GM23338 (cell line): ENCODE results near the gene SLC2A13.

Source experiments
- CREB1 ChIP-seq: fragments of 250-450 bp; sonication (Bioruptor Pico); IDR thresholded peaks from 2 replicates; pipeline ENCODE4 v1.5.0; 2020; ENCODE audit warnings: low read depth, mild to moderate bottlenecking, moderate library complexity
- ETS1 ChIP-seq: IDR thresholded peaks from 2 replicates; pipeline ENCODE4 v1.6.1; 2016; ENCODE audit warnings: antibody characterized with exemption
- EZH2 ChIP-seq: fragments of 200-600 bp; sonication (generic); IDR thresholded peaks from one replicate; pipeline ENCODE4 v1.8.0; 2017; ENCODE audit warnings: antibody characterized with exemption, mild to moderate bottlenecking, low read depth; ENCODE audit not compliant: unreplicated experiment
- EZH2phosphoT487 ChIP-seq: fragments of 200-600 bp; sonication (generic); IDR thresholded peaks from one replicate; pipeline ENCODE4 v1.8.1; 2018; ENCODE audit warnings: antibody characterized with exemption; ENCODE audit not compliant: unreplicated experiment
- JUNB ChIP-seq: IDR thresholded peaks from one replicate; pipeline ENCODE4 v1.6.1; 2016; ENCODE audit warnings: antibody characterized with exemption; ENCODE audit not compliant: unreplicated experiment
- POLR2AphosphoS5 ChIP-seq: IDR thresholded peaks from 2 replicates; pipeline ENCODE4 v1.6.1; 2016; ENCODE audit warnings: antibody characterized with exemption, low read depth
- REST ChIP-seq: IDR thresholded peaks from one replicate; pipeline ENCODE4 v1.6.1; 2018; ENCODE audit warnings: antibody characterized with exemption; ENCODE audit not compliant: unreplicated experiment
- STAT1 ChIP-seq: IDR thresholded peaks from one replicate; pipeline ENCODE4 v1.6.1; 2016; ENCODE audit warnings: antibody characterized with exemption; ENCODE audit not compliant: unreplicated experiment
- ZNF331 ChIP-seq: fragments of 250-450 bp; sonication (Bioruptor Pico); IDR thresholded peaks from 2 replicates; pipeline ENCODE4 v1.5.0; 2020; ENCODE audit warnings: low read depth, mild to moderate bottlenecking, moderate library complexity
- TF ChIP-seq, protein P1 (sequence below), 2 experiments: fragments of 200-600 bp in 1 of 2; sonication (generic) in 1 of 2; conservative IDR thresholded peaks; 2 replicates each; pipeline versions ENCODE4 v1.5.1 to v1.6.1; 2016 to 2017; ENCODE audit warnings: antibody characterized with exemption in 2 of 2, low read depth in 2 of 2, mild to moderate bottlenecking in 2 of 2, moderate library complexity in 1 of 2
- TF ChIP-seq, protein P2 (sequence below): fragments of 250-450 bp; sonication (Bioruptor Pico); IDR thresholded peaks from 2 replicates; pipeline ENCODE4 v1.5.0; 2020; ENCODE audit warnings: mild to moderate bottlenecking, moderate library complexity

GRCh38 chr12:40049268-40049667 is 56.6 kb downstream of the SLC2A13 start:
- TF ChIP-seq, protein P1, sequence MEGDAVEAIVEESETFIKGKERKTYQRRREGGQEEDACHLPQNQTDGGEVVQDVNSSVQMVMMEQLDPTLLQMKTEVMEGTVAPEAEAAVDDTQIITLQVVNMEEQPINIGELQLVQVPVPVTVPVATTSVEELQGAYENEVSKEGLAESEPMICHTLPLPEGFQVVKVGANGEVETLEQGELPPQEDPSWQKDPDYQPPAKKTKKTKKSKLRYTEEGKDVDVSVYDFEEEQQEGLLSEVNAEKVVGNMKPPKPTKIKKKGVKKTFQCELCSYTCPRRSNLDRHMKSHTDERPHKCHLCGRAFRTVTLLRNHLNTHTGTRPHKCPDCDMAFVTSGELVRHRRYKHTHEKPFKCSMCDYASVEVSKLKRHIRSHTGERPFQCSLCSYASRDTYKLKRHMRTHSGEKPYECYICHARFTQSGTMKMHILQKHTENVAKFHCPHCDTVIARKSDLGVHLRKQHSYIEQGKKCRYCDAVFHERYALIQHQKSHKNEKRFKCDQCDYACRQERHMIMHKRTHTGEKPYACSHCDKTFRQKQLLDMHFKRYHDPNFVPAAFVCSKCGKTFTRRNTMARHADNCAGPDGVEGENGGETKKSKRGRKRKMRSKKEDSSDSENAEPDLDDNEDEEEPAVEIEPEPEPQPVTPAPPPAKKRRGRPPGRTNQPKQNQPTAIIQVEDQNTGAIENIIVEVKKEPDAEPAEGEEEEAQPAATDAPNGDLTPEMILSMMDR (conservative IDR thresholded peaks at IDR 0.05; ENCODE audit: low read depth in 2 of 2) = no peak
- TF ChIP-seq POLR2AphosphoS5 = no peak
- no peak for TF ChIP-seq EZH2phosphoT487
- TF ChIP-seq EZH2 = no peak
- no peak for TF ChIP-seq ETS1
- TF ChIP-seq JUNB = no peak
- TF ChIP-seq STAT1 = no peak
- TF ChIP-seq, protein P2, sequence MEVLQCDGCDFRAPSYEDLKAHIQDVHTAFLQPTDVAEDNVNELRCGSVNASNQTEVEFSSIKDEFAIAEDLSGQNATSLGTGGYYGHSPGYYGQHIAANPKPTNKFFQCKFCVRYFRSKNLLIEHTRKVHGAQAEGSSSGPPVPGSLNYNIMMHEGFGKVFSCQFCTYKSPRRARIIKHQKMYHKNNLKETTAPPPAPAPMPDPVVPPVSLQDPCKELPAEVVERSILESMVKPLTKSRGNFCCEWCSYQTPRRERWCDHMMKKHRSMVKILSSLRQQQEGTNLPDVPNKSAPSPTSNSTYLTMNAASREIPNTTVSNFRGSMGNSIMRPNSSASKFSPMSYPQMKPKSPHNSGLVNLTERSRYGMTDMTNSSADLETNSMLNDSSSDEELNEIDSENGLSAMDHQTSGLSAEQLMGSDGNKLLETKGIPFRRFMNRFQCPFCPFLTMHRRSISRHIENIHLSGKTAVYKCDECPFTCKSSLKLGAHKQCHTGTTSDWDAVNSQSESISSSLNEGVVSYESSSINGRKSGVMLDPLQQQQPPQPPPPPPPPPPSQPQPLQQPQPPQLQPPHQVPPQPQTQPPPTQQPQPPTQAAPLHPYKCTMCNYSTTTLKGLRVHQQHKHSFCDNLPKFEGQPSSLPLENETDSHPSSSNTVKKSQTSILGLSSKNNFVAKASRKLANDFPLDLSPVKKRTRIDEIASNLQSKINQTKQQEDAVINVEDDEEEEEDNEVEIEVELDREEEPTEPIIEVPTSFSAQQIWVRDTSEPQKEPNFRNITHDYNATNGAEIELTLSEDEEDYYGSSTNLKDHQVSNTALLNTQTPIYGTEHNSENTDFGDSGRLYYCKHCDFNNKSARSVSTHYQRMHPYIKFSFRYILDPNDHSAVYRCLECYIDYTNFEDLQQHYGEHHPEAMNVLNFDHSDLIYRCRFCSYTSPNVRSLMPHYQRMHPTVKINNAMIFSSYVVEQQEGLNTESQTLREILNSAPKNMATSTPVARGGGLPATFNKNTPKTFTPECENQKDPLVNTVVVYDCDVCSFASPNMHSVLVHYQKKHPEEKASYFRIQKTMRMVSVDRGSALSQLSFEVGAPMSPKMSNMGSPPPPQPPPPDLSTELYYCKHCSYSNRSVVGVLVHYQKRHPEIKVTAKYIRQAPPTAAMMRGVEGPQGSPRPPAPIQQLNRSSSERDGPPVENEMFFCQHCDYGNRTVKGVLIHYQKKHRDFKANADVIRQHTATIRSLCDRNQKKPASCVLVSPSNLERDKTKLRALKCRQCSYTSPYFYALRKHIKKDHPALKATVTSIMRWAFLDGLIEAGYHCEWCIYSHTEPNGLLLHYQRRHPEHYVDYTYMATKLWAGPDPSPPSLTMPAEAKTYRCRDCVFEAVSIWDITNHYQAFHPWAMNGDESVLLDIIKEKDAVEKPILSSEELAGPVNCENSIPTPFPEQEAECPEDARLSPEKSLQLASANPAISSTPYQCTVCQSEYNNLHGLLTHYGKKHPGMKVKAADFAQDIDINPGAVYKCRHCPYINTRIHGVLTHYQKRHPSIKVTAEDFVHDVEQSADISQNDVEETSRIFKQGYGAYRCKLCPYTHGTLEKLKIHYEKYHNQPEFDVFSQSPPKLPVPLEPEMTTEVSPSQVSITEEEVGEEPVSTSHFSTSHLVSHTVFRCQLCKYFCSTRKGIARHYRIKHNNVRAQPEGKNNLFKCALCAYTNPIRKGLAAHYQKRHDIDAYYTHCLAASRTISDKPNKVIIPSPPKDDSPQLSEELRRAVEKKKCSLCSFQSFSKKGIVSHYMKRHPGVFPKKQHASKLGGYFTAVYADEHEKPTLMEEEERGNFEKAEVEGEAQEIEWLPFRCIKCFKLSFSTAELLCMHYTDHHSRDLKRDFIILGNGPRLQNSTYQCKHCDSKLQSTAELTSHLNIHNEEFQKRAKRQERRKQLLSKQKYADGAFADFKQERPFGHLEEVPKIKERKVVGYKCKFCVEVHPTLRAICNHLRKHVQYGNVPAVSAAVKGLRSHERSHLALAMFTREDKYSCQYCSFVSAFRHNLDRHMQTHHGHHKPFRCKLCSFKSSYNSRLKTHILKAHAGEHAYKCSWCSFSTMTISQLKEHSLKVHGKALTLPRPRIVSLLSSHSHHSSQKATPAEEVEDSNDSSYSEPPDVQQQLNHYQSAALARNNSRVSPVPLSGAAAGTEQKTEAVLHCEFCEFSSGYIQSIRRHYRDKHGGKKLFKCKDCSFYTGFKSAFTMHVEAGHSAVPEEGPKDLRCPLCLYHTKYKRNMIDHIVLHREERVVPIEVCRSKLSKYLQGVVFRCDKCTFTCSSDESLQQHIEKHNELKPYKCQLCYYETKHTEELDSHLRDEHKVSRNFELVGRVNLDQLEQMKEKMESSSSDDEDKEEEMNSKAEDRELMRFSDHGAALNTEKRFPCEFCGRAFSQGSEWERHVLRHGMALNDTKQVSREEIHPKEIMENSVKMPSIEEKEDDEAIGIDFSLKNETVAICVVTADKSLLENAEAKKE (CRISPR knock-in tag) = no peak
- TF ChIP-seq REST = no peak
- TF ChIP-seq CREB1 = no peak
- no peak for TF ChIP-seq ZNF331 (CRISPR knock-in tag)
